ENCODE data around the gene SPOP. TPM values are rescaled to one million over a fixed set of nuclear protein-coding genes. Genes with fewer than 3 reads are reported as not detected.

The SPOP gene
- total RNA-seq, 1 experiment from 2014 or later: 58.0 TPM

DNA sequence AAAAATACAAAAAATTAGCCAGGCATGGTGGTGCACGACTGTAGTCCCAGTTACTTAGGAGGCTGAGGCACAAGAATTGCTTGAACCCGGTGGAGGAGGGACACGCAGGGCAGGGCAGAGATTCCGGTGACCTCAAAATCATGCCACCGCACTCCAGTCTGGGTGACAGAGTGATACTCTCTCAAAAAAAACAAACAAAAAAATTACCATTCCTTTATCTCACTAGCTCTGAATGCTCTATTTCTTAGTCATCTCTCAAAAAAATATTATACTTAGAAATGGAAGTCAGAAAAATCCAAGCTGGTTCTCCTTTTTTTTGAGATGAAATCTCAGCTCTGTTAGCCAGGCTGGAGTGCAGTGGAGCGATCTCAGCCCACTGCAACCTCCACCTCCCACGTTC is 40.8 kb downstream of the SPOP start:
- H3K4me3 ChIP-seq (ENCODE audit: low read depth in 2 of 2, low read length in 2 of 2): no peak overlapping the region
- H3K9me3 ChIP-seq (ENCODE audit: control insufficient read depth, insufficient read depth, low read depth, low read length): no peaks in the 10 kb centered on the region
- intact Hi-C loops (cut with micrococcal nuclease; ENCODE audit: unreplicated experiment) (no loop called here), in situ Hi-C loops (cut with HindIII; ENCODE audit: low pct_unique_long_range_greater_than_20kb, low sequenced_read_pairs) (loop anchor here (5.0 kb wide), 1 partner anchor 35 kb away; no protein-coding TSS in a partner anchor)
- ATAC-seq (no peak), DNase-seq (ENCODE audit: low read depth, low spot score) (no peak)
- CTCF ChIA-PET: no interaction called here
- no peaks in the 10 kb centered on the region for H3K36me3 ChIP-seq (ENCODE audit: control insufficient read depth, insufficient read depth, low read length)
- no peaks in the 10 kb centered on the region for H3K27me3 ChIP-seq (ENCODE audit: control insufficient read depth, insufficient read depth, low read length)
- no peak for TF ChIP-seq REST (IDR thresholded peaks at IDR 0.05; ENCODE audit: insufficient read depth in 1 of 2, low read depth in 2 of 2, low read length in 1 of 2)
- no peak for TF ChIP-seq CTCF (IDR thresholded peaks at IDR 0.05)
- TF ChIP-seq SIN3A (IDR thresholded peaks at IDR 0.05; ENCODE audit: borderline replicate concordance, insufficient read depth, low read depth, low read length): no peak
- no peak for TF ChIP-seq POLR2AphosphoS5 (IDR thresholded peaks at IDR 0.05; ENCODE audit: low read depth, low read length)
- POLR2A ChIA-PET: interaction anchor here (0.6 to 0.7 kb wide), 2 partner anchors 73 to 1226 kb away, joined by 3 to 4 read pairs; no protein-coding TSS in a partner anchor
- H3K4me1 ChIP-seq (ENCODE audit: control insufficient read depth, insufficient read depth, low read length): no peaks in the 10 kb centered on the region
- BruUV-seq (replicated peaks): no TSS peak
- no peak overlapping the region for H3K27ac ChIP-seq (ENCODE audit: low read length)

GRCh38 chr17:49635121-49635520 is 42.8 kb downstream of the SPOP start:
- BruUV-seq (replicated peaks): no TSS peak
- CTCF ChIA-PET: no interaction called here
- intact Hi-C loops (cut with micrococcal nuclease; ENCODE audit: unreplicated experiment): no loop called here
- in situ Hi-C loops (cut with HindIII; ENCODE audit: low pct_unique_long_range_greater_than_20kb, low sequenced_read_pairs): loop anchor here (5.0 kb wide), 1 partner anchor 37 kb away; no protein-coding TSS in a partner anchor
- Histone ChIP-seq H3K27me3 (ENCODE audit: control insufficient read depth, insufficient read depth, low read length) (no peaks in the 10 kb centered on the region), H3K36me3 (ENCODE audit: control insufficient read depth, insufficient read depth, low read length) (no peaks in the 10 kb centered on the region), H3K9me3 (ENCODE audit: control insufficient read depth, insufficient read depth, low read depth, low read length) (no peaks in the 10 kb centered on the region), H3K4me3 (ENCODE audit: low read depth in 2 of 2, low read length in 2 of 2) (no peak overlapping the region), H3K4me1 (ENCODE audit: control insufficient read depth, insufficient read depth, low read length) (no peaks in the 10 kb centered on the region), H3K27ac (ENCODE audit: low read length) (no peak overlapping the region)
- no peak for DNase-seq (ENCODE audit: low read depth, low spot score)
- TF ChIP-seq CTCF (IDR thresholded peaks at IDR 0.05) (no peak), POLR2AphosphoS5 (IDR thresholded peaks at IDR 0.05; ENCODE audit: low read depth, low read length) (no peak), TCF7L2 (IDR thresholded peaks at IDR 0.05; ENCODE audit: low read depth, low read length) (no peak), REST (IDR thresholded peaks at IDR 0.05; ENCODE audit: insufficient read depth in 1 of 2, low read depth in 2 of 2, low read length in 1 of 2) (no peak), SIN3A (IDR thresholded peaks at IDR 0.05; ENCODE audit: borderline replicate concordance, insufficient read depth, low read depth, low read length) (no peak)
- ATAC-seq: no peak
- POLR2A ChIA-PET: interaction anchor here (0.6 kb wide), 2 partner anchors 154 to 883 kb away, joined by 3 to 6 read pairs; no protein-coding TSS in a partner anchor
